HUDEP-2 (cell line): Measurements from ENCODE around the gene ERBB4.
A peak's percentile ranks its signal among the peaks of the same experiment; 100 is the strongest.

Experiments used
- DNase-seq, 76 experiments: peaks; one replicate each; lab custom pipeline; 2025; ENCODE audit not compliant: unreplicated experiment in 76 of 76; lab: John Stamatoyannopoulos, UW

ERBB4 gene

DNA sequence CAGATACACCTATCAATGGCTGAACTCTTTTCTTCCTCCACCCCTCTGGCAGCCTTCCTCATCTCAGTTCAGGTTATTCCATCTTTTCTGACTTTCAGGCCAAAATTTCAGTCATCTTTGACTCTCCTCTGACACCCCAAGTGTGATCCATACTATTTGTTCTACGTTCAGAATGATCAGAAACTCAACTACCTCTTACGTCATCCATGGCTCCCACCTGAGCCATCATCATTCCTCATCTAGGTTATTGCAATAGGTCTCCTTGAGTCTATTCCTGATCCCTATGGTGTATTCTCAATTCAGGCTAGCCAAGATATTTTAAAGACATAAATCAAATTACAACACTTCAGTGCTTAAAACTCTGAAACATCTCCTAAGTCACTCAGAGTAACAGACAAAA is 589.7 kb downstream of the ERBB4 start:
- no peak for DNase-seq

DNA sequence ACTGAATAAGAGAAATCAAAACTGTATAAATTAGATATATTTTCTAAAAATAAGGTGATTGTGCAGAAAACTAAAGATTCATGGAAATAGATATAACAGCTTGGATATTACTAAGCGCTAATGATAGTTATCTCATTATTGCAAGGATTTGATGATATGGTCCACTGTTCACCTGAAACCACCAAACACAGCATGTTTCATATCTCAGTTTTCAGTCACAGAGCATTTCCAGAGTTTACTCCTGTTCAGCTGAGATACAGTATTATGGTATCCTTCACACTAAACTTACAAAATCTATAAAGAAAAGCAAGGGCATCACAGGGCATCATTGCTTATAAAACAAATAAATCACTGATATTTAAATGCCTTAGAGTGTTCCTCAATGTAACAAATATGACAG is 591.6 kb downstream of the ERBB4 start:
- DNase-seq, result no peak

DNA sequence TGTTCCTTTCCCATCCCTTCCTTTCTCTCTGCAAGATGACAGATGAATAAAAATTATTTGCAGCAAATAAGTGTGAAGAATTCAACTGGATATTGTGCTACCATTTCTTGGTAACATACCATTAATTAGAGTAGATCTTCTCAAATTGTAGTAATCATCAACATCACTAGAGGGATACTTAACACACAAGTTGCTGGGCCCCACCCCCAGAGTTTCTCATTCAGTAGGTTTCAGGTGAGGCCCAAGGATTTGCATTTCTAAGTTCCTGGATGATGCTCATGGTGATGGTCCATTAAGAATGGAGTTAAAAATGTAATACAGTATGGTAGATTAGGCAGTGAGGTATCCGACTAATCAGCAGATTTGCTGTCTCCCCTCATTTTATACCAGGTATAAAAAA is 594.0 kb downstream of the ERBB4 start:
- DNase-seq, result no peak

DNA sequence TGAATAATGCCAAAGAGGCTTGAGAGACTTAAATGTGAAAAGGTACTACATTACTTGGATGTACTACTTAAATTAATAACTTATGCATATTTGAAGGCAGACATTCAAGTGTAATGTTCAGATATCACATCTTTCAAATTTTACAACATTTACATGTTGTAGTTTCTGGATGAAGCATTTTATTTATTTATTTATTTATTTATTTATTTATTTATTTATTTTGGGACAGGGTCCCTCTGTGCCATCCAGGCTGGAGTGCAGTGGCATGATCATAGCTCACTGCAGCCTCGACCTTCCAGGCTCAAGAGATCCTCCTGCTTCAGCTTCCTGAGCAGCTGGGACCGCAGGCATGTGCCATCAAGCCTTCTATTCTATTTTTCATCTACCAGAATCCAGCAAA is 596.4 kb downstream of the ERBB4 start:
- no peak for DNase-seq

DNA sequence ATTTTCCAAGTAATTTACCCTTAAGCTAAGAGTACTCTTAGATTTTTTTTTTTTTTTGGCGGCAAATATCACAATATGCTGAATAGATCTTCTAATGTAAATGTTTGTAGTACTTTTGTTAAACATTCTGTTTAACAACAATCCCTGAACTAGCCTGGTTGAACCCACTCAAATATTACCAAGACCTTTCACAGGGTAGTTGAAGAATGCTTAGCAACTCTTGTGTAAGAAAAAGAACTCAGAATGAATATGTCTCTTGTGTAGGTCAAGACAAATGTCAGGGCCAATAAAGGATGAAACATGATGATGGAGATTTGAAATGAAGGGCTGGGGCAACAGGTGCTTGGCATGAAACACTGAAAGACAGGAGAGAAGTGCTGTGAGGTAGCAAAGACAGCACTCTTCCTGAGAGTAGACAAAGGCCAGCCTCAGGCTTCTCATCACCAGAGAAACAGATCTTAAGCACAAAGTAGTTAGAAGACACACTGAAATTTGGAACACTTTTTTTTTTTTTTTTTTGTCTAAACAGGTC is 597.3 kb downstream of the ERBB4 start:
- DNase-seq, result no peak

DNA sequence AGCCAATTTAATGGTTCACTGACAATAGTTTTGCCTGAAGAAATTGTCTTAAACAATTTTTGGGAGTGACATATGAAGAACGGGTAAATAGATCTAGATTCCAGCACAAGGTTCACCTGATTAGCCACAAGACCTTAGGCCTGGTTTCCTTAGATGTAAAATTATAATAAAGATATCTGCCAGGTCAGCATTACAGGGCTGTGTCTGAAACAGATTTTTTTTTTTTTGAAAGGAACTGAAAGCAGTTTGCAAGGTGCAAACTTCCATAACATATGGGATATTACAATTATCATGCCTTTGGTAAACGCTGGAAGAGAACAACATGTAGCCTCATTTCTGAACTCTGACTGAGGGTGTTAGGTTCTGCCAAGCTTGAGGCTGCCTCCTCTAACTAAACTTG is 599.4 kb downstream of the ERBB4 start:
- DNase-seq, result no peak

DNA sequence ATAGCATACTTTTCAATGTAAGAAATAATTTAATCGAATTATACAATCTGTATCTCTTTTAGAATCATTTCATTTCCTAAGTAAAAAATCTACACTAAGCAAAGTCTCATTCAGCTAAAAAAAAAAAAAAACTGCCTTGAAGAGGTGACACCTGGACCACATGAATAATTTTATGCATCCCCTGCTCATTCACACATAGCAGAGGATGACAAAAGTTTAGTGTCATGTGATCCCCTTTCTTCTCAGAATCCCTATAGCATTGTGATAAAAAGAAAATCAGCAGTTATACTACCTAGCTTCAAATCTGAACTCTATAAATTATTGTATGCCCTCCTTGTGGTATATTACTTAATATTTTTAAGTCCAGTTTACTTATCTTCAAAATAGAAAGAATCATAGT is 603.8 kb downstream of the ERBB4 start:
- no peak for DNase-seq

DNA sequence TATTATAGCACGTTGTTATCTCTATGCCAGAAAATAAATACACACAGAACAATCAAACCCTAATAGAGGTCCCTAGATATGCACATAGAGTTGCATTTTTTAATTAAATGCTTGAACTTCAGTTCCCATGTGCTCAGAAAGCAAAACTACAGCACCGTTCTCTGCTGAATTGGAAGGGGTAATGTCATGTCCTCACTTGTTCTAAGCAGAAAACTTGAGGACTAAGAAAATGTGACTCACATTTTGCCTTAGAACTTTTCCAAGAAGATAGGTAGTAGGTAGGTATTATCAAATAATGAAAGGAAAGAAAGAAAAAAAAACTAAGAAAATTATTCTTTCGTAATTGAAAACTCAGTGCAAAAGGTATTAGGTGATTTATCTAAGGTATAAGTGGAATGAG is 607.3 kb downstream of the ERBB4 start:
- no peak for DNase-seq

DNA sequence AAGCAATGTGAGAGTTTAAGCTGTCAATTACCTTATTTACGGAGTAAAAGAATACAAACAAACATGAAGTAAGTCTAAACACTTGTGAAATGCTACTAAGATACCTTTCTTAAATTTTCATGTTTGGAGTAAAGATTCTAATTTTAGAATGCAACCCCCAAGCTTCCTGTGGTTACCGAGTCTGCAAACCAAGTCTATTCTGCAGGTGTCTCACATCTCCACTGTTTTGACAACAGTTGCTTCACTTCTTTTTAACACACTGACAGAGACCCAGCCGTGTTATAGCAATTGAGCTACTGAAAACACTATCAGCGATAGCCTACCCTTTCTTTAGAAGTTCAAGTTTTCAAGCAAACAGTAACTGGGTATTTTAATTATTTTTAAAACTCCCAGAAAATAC is 608.3 kb downstream of the ERBB4 start:
- DNase-seq, result no peak

DNA sequence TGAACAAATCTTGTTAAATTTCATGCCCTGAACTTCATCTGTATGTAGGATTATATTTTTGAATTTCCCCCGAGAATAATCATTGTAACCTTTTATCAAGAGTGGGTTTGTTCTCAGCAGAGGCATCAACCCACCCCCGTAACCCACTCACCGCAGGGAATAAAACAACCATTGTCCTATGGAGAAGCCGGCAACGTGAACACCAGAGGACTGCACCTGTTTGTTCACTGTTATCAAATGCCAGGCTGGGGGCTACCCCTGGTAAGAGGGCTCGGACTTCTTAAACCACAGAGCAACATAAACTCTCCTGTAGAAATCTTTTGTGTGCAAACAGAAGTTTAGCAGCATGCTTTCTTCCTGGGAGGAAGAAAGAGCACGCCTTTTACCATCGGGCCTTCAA is 610.4 kb downstream of the ERBB4 start:
- no peak for DNase-seq

DNA sequence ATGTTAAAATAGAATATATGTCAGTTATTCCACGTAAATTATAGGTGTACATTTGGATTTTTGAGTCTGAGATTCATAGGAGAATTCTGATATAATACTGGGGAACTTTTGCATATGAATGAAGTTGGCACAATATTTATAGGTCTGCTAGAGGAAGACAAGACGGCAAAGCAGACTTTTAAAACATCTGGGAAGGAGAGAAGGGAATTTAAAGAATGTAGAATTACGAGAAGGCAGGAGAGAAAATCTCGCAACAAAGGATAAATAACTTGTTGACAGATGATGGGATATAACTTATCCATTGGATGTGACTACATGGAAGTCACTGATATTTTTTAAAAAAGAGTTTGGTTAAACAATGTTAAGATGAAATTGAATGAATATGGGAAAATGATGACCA is 615.6 kb downstream of the ERBB4 start:
- no peak for DNase-seq

DNA sequence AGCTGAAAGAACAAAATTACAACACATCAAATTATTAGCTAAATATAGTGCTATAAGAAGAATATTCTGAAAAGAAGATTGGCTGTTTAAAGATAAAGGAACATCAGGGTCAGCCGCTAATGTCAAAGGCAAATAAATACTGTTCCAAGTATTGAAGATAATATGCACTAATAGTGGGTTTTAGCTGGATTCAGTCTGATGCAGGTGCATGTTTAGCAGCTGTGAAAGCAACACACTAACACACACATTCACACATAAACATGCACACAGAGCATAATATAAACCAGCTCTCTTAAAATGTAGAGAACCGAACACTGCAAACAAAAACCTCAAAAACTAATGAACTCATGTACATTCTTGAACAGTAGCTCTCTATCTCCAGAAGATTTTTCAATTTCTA is 634.6 kb downstream of the ERBB4 start:
- DNase-seq, result no peak

DNA sequence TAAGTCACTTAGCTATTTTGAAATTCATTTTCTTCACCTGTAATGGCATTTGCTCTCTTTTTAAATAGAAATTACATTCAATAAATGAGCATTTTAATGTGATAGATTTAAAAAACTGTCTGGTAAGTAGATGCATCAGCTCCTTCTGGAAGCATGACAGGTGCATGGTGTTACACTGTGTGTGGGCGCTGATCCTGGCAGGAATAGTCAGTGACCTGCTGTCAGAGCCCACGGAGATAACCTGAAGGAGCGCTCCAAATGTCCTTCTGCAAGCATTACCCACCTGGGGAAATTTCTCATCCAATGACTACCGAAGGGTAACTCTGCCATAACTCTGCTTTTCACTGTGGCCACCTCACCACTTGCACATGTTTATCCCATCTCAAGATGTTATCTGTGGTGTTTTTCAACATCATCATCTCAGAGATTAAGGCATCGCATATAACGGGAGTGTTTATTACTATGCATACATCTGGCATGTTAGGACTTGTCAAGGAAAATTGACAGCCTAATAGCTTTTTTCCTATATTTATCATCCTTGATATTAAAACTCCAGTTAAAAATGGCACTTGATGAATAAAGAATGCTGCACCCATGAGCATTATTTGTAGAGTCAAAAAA is 637.3 kb downstream of the ERBB4 start:
- DNase-seq, result no peak

DNA sequence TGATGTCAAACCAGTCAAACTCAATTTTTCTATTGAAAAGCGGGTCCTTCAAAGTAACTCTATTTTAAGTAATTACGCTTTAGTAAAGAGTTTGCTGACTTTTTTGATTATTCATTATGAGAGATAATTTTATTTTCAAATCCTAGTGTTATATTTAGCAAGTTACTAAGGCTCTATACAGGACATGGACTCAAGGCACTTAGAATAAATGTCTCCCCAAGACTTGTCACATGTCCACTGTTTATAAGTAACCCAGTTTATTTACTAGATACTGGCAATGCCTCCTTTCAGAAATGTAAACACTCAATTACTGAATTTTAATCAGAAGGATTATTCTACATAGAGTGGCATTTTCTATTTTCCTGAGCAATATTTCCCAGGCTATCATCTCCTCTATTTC is 638.1 kb downstream of the ERBB4 start:
- no peak for DNase-seq

DNA sequence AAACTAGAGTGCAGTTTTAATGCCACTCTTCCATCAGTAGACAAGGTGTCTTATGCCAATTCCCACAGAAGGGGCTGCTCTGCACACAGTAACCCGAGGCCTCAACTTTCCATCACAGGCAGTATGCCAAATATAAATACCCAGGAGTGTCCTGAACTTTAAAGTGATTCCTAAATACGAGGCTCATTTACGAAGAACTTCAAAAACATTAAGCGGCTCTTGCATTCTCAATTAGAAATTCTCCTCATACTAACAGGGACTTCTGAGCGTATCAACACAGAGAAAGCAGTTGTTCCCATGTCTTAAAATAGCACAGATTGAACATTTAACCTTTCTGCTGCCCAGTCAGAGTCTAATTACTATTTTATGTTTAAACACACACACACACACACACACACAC is 638.6 kb downstream of the ERBB4 start:
- DNase-seq, result no peak

DNA sequence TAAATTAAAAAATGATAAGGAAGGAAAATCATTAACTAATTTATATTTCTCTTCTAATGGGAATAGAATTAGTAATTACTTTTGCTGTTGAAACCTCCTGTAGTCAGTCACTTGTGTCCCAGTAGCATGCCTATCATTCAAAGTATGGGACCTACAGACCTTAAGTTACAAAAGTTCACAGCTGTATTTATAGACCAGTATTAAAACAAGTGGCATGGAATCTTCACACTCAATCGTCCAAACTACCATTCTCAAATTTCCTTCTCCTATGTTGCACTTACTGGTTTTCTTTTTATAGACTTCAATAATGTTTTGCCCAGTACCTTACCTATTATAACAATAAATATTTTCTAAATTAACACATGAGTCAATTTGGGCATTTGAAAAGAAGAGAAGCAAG is 639.9 kb downstream of the ERBB4 start:
- DNase-seq, result no peak

DNA sequence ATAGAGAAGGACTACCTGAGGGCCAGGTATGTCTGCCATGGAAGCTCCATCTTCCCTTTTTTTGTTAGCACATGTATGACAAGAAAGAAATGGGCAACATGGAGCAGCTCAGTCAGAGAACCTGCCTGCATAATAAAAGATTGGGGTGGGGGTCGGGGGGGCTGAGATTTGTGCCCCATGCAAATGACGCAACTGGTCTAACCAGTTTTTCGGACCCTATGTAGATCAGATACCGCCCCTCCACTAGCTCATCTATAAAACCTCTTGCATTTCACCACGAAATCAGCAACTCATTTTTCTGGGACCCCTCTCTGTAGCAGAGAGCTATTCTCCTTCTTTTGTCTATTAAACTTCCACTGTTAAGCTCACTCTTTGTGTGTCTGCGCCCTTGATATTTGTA is 657.2 kb downstream of the ERBB4 start:
- no peak for DNase-seq

DNA sequence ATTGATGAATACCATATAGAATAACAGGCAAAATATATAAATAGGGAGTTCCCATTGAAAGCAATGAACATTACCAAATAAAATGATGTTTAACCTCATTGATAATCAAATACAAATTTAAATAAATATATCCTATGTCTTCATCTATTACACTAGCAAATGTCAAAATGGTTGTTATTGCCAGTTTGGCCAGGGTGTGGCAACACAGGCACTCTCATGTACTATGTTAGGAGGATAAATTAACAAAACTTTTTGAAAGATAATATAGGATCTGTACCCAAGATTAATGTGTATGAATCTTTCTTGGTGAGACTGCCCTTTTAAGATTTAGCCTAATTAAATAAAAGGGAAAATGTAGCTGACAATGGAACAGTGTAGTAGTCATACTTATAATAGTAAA is 659.3 kb downstream of the ERBB4 start:
- DNase-seq, result peak in 2 of 76 experiments; percentile 2 to 7

DNA sequence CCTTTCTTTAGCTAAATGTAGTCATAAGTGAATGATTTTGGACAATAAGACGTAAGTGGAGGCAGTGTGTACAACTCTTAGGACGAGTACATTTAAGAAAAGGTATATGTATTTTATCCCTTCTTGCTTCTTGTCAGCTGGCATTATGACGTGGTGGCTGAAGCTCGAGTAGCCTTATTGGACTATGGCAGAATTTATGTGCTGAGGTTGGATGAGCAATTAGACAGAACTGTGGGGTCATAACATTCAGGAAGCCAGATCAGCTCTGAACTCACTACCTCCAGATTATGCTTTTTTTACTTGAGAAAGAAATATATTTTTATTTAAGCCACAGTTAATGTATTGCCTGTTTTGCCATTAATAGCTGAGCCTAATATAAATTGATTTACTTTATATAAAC is 661.5 kb downstream of the ERBB4 start:
- DNase-seq, result no peak

DNA sequence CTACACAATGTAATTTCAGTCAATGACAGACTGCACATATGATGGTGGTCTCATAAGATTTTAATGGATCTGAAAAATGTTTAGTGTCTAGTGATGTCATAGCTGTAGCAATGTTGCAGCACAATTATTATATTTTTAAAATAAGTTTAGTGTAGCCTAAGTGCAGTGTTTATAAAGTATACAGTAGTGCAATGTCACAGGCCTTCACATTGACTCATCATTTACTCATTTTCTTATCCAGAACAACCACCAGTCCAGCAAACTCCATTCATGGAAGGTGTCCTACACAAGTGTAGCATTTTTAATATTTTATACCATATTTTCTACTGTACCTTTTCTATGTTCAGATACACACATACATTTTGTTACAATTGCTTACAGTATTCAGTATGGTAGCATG is 663.1 kb downstream of the ERBB4 start:
- DNase-seq, result no peak

DNA sequence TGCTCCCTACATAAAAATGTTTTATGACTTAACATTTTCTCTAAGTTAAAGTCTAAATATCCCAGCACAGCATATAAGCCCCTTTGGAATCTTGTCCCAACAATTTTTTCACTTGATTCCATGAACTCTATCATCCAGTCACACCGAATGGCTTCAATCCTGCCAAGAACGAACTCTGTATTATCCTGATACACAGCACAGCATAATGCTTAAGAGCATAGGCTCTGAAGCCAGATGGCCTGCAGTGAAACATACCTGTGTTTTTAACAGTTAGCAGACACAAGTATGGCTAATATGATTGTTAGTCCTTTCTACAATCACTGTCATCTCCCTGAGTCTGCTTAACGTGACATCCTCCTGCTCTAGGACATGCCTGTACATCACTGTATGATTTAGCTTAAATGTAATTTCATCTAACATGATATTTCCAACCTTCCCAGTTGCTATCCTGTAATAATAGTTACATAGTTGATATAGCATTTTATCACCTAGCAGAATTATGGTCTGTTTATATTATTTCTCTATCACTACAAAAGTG is 669.5 kb downstream of the ERBB4 start:
- no peak for DNase-seq

DNA sequence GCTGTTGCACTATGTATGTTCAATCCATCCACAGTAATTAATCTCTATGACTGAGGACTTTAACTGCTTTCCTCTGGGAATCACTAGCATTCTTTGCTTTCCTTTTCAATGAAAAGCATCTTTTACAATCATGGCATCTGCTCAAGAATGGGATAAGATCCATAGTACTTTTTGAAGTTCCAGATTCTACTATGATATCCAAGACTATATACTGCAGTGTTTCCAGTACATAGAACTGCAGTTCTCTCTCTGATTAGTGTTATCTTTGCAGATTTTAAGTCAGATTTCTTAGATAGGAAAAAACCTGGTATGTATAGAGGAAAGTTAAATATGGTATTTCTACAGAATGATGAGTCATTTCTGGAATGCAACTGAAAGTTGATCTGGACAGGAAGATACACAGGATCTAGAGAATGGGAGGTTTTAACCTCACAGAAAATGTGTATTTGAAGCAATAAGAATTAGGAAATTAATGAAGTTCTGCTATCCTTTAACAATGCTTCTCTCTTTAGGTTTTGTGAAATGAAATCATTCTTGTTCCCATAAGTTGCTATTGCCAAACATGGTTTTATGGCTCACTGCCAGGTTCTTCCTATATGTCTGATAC is 670.7 kb downstream of the ERBB4 start:
- no peak for DNase-seq

DNA sequence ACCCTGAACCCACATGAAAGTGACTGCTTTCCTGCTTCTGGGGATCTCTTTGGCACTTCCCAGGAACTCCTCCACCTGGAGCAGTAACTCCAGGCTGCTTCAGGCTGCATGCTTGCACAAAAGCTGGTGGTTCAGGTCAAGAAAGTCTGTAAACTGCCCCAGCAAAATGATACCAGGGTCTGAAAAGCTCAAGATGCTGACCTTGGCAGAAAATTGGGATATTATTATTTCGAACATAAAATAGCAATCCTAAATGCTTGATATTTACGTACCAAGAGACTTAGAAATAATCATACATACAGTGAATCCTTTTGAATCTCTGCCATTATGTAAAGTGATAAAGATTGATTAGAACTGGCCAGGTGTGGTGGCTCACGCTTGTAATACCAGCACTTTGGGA is 674.3 kb downstream of the ERBB4 start:
- no peak for DNase-seq
